Jurkat, Clone E6-1 (cell line): ENCODE measurements around the gene MYOCOS.
"Not testable (repeated sequence)": the region's sequence is repeated elsewhere in the genome, so short reads cannot be mapped to it uniquely, and the experiment has no call there.

ENCODE experiments used
- DNase-seq: peaks from one replicate; pipeline ENCODE4 v3.0.0-alpha.2; 2011; ENCODE audit warnings: low read depth, low spot score
- H3K4me3 ChIP-seq: 2 replicates; pipeline ENCODE4 v1.5.1; 2011; ENCODE audit warnings: mild to moderate bottlenecking, low read length, control low read depth, moderate library complexity

Gene MYOCOS

GRCh38 chr1:171615122-171615906 lies 6.7 kb upstream of the MYOCOS start:
- H3K4me3 ChIP-seq = not testable (repeated sequence)

GRCh38 chr1:171616586-171616985 lies 5.5 kb upstream of the MYOCOS start:
- DNase-seq = no peak
- no peak overlapping the region for H3K4me3 ChIP-seq

More at GRCh38 chr1:171615122-171615906, 6.7 kb upstream of the MYOCOS start:
- not testable (repeated sequence) for DNase-seq

GRCh38 chr1:171623651-171624331 lies 1.7 kb downstream of the MYOCOS start:
- no peak overlapping the region for H3K4me3 ChIP-seq
- DNase-seq = no peak

- DNase-seq = no peak
- H3K4me3 ChIP-seq = no peak overlapping the region
Observed at GRCh38 chr1:171625225-171625624, 3.2 kb downstream of the MYOCOS start.

GRCh38 chr1:171627020-171627419 lies 5.0 kb downstream of the MYOCOS start:
- no peak for DNase-seq

GRCh38 chr1:171628225-171628624 lies 6.2 kb downstream of the MYOCOS start:
- H3K4me3 ChIP-seq = no peak overlapping the region
- no peak for DNase-seq

More at GRCh38 chr1:171627020-171627419, 5.0 kb downstream of the MYOCOS start:
- H3K4me3 ChIP-seq = no peak overlapping the region

- DNase-seq = no peak
- H3K4me3 ChIP-seq = no peak overlapping the region
Observed at GRCh38 chr1:171635661-171636060, 13.6 kb downstream of the MYOCOS start.

- DNase-seq = no peak
- no peak overlapping the region for H3K4me3 ChIP-seq
Observed at GRCh38 chr1:171636141-171636540, 14.1 kb downstream of the MYOCOS start.

GRCh38 chr1:171637928-171638576 lies 16.0 kb downstream of the MYOCOS start:
- no peak for DNase-seq
- no peak overlapping the region for H3K4me3 ChIP-seq

GRCh38 chr1:171640225-171640624 lies 18.2 kb downstream of the MYOCOS start:
- DNase-seq = no peak
- H3K4me3 ChIP-seq = no peak overlapping the region

GRCh38 chr1:171641076-171641864 lies 19.2 kb downstream of the MYOCOS start:
- H3K4me3 ChIP-seq = no peak overlapping the region

GRCh38 chr1:171642197-171642596 lies 20.2 kb downstream of the MYOCOS start:
- DNase-seq = no peak
- H3K4me3 ChIP-seq = no peak overlapping the region

More at GRCh38 chr1:171641076-171641864, 19.2 kb downstream of the MYOCOS start:
- DNase-seq = no peak

- no peak for DNase-seq
- H3K4me3 ChIP-seq = no peak overlapping the region
Observed at GRCh38 chr1:171643156-171643555, 21.1 kb downstream of the MYOCOS start.

GRCh38 chr1:171644805-171645483 lies 22.9 kb downstream of the MYOCOS start:
- no peak overlapping the region for H3K4me3 ChIP-seq

GRCh38 chr1:171645553-171646248 lies 23.7 kb downstream of the MYOCOS start:
- DNase-seq = no peak
- H3K4me3 ChIP-seq = no peak overlapping the region

More at GRCh38 chr1:171644805-171645483, 22.9 kb downstream of the MYOCOS start:
- DNase-seq = peak; percentile 84

- H3K4me3 ChIP-seq = no peak overlapping the region
- no peak for DNase-seq
Observed at GRCh38 chr1:171646249-171646560, 24.2 kb downstream of the MYOCOS start.

GRCh38 chr1:171652234-171652822 lies 30.3 kb downstream of the MYOCOS start, which contains the start of gene MYOC:
TSS of gene MYOC (minus strand) at chr1:171652688. CDS start at chr1:171652611, 77 bp downstream.
- no peak for DNase-seq
- H3K4me3 ChIP-seq = no peak within 1 kb of the TSS

- DNase-seq = no peak
- no peak overlapping the region for H3K4me3 ChIP-seq
Observed at GRCh38 chr1:171653796-171654195, 31.8 kb downstream of the MYOCOS start.
